ENCODE measurements around the gene SLC10A7.

SLC10A7 gene

DNA sequence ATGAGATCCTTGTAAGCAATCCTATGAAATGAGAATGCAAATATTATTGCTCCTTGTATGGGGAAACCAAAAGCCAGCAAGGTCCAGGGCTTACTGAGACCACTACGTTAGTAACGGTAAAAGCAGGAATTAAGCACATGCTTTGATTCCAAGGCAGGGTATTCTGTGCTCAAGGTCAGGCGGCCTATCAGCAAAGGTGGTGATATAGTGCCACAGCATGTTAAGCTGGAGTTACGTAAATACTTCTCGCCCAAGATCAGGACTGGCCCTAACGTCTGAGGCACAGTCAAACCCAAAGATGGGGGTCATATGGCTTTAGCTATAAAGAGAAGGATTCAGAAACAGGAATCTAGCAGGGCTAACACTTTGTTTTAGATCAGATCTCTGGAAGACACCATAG, 27.6 kb downstream of the SLC10A7 start:
- DNase-seq (ENCODE audit: low spot score) = no peak

DNA sequence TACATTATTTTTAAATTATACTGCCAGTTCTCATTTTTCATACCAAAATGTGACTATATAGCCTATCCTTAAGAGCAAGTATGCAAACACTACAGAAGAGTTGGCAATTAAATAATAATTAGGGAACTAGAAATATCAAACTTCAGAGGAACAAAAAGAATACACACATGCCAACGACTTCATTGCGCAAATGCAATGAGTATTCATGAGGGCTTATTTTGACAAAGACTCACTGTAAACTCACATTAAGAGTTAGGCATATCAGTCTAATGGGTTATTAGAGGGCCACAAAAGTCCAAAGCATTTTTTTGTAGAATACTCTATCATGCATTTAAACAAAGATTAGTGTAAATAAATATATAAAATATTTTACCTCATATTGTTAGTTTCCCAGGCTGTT, 31.6 kb downstream of the SLC10A7 start:
- DNase-seq (ENCODE audit: low spot score) = no peak

DNA sequence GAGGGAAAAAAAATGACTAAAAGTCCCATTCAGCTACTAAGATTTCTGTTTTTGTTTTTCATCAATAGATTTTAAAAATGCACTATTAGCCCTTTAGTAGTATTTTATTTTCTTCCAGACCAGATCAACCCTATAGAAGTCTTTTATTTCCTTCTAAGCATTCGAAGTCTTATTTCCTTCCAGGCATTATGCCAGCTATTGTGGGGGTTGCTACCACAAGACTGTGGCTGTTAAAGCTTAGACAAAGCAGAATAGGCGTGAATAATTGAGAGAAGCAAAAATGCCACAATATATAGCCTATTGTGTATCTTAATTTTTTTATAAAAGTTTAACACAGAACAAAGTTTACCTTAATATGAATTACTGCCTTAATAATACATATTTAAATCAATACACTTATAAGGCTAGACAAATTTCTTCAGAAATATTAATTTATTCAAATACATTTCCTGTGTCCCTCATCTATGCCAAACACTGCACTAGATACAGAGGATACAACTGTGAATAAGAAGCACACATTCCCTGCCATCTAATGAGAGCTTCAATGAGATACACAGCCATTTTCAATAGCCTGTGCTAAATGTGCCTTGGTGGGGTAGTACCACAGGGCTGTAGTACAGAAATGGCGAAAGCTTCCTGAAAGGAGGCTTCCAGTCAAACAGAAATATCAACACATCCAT, 33.1 kb downstream of the SLC10A7 start:
- peak; percentile 24 for DNase-seq (ENCODE audit: low spot score)

DNA sequence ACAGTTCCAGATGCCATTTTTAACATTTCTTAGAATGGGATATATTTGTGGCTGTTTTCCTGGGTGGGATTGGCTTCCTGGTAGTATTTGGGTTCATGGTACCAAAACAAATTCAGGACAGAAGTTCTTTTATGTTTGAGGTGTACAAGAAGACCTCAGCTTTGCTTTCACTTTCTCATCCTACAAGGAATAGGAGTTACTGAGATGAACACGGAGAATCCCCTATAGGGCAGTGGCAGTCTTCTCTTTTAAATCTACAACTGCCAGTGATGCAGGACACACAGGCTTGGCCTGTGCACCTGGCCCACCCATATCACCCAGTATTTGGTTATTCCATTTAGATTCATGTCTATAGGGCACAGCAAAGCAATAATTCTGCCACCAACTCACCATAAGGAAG, 35.2 kb downstream of the SLC10A7 start:
- DNase-seq (ENCODE audit: low spot score) = no peak

DNA sequence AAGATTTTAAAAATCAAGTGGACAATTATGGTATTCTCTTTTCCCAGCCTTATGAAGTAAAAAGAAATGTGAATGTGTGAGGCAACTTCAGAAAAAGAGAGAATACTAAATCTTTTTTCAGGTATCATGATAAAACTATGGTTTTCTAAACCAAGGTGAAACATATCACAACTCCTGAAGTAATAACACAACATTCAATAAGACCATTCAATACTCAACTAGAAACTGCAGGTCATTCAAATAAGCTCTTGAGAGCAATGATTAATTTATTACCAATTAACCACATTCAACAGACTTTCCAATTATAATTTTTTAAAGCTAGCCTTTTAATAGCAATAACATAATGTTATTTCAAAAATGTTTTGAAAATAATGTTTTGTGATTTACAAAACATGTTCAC, 35.8 kb downstream of the SLC10A7 start:
- no peak for DNase-seq (ENCODE audit: low spot score)

DNA sequence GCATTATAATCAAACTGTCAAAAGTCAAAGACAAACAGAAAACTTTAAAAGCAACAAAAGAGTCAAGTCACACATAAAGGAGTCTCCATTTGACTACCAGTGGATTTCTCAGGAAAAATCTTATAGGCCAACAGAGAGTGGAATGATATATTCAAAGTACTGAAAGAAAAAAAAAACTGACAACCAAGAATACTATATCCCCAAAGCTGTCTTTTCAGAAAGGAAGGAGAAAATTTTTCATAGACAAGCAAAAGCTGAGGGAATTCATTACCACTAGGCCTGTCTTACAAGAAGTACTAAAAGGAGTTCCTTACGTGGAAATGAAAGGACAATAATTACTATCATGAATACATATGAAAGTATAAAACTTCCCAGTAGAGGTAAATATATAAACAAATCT, 39.0 kb downstream of the SLC10A7 start:
- no peak for DNase-seq (ENCODE audit: low spot score)

DNA sequence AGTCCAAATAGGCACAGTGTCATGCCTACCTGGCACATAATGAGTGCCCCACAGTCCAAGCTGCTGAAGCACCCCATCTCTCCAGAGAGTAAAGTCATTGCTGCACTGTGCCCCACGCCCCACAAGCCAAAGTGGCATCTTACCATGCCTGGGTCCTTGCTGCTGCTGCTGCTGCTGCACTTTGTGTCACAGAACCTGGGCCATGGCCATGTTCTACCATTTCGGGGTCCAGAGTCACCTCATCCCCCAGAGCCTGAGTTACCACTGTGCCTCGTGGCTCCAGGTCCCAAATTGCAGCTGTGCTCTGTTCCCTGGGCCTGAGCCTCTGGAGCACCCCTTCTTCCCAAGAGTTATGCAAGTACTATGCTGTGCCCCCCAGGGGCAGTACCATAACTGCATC, 40.5 kb downstream of the SLC10A7 start:
- DNase-seq (ENCODE audit: low spot score) = no peak

DNA sequence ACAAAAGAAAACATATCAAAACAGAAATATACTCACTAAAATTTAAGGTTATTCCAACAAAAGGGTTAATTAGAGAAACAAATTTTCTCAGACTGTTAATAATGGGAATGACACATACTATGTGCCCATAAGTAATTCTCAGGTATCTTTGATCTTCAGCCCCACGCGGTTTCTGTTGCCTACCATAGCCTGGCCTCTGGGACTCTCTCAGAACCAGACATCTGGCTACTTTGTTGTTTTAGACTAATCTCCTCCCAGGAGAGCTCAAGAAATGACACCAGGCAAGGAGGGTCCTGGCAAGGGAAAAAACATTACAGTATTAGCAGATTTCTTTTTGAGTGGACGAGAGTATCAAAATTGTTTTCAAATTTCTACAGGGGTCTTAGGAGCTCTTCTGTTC, 43.7 kb downstream of the SLC10A7 start:
- DNase-seq (ENCODE audit: low spot score) = no peak

DNA sequence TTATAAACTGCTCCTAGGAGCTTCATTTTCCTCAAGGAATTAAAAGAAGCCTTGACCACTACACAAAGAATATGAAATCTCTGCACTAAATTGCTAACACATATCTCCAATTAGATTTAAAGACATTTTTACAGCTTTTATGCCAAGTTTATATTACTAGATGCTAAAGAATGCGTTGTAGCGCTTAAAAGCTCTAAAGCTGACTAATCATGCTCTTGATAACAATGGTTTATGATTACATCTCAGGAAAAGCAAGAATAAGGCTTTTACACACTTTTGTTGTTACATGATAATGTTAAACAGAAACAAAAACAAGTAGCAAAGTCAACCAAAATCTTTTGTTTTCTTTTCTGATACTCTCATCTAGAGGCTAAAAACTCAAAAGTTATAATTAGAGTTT, 44.7 kb downstream of the SLC10A7 start:
- no peak for DNase-seq (ENCODE audit: low spot score)

DNA sequence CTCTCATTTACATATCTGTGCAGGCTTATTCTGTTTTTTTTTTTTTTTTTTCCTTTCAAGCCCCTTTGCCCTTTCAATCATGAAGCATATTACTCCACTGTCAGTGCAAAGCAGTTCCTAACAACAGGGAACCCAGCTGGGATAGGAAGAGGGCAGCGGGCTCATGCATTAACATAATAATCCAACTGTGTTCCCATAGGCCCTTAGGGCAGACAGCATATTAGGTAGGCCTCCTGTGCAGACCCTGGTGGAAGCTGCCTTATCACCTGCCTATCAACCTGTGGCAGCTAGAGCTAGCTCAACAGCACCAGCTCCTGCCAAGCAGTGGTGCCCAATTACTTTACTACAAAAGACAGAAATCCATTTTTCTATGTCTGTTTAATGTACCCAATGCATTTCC, 49.3 kb downstream of the SLC10A7 start:
- no peak for DNase-seq (ENCODE audit: low spot score)

DNA sequence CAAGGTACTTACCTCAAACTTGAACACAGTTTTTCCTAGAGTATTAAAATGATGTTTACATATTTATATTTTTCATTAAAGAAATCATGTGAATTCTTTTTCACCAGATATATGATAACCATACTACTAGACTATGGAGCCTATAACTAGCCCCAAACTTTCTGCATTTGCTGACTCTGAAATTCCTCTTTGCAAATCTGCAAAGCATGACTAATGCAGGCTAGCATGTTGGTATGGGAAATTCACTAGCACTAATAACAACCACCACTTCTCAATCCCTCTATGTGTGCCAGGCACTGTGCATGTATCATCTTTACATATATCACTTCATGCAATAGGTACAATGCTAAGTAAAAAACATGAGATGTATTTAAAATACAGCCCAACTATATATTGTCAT, 51.1 kb downstream of the SLC10A7 start:
- no peak for DNase-seq (ENCODE audit: low spot score)

DNA sequence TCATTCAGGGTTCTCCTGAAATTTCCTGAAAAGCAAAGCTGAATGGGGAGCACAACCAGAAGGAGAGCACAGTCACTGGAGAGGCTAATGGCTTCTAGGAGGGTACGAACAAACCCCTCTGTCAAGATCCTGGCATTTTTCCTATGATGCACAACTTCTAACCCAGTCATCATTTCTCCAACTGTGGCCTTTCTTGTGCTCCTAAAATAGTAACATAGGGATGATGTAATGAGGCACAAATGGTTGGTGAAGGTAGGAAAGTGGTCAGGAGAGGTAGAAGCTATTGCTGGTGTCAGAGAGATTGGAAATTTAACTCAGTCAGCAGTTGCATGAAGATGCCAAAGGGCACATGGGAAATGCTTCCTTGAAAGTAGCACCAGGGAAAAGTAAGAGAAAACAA, 52.7 kb downstream of the SLC10A7 start:
- DNase-seq (ENCODE audit: low spot score) = no peak

DNA sequence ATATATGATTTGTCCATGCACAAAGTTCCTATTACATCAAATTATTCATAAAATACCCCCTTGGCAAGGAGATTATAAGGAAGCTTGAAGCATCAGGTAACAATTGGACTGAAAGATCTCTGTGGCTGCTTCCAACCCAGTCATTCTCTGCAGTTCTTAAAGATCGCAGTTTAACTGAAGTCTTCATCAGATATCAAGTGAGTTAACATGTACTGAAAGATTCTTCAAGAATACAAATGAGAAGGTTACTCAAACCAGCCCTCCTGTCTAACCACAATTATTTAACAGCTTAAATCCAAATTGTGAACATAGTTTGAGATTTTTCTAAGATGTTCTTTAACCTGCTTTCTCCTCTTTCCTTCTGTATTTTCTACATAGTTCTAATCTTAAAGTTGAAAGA, 56.1 kb downstream of the SLC10A7 start:
- DNase-seq (ENCODE audit: low spot score) = no peak

DNA sequence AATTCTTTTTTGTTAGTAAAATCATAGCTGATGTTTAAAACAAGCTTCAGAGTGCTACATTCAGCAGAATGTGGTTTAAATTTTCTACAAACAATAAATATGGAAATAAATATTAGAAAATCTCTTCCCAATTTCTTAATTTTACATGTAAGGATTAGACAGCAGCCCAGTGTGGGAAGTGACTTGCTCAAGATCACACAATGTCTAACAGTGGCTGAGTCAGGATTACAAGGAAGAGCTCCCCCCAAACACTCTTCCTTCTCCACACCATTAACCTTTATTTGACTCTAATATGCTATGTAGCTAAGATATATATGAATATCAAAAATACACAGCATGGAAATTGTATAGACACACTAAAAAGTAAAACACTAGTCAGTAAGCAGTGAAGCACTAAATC, 59.5 kb downstream of the SLC10A7 start:
- DNase-seq (ENCODE audit: low spot score) = no peak

DNA sequence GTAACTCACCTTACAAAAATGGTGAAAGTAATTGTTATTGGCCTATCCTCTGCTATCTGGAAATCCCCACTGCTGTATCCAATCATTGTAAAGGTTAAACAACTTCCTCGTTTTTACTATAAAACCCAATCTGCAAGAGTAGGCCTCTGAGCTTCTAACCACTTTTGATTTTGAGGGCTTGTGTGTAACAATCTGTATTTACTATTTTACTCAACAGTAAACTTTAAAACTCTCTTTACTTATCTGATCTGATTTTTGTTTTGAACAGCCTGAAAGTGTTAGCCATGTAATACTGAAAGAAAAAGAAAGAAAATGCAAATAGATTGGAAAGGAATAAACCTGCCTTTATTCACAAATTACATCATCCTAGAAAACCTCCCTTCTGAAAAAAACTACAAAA, 63.1 kb downstream of the SLC10A7 start:
- DNase-seq (ENCODE audit: low spot score) = peak; percentile 58

DNA sequence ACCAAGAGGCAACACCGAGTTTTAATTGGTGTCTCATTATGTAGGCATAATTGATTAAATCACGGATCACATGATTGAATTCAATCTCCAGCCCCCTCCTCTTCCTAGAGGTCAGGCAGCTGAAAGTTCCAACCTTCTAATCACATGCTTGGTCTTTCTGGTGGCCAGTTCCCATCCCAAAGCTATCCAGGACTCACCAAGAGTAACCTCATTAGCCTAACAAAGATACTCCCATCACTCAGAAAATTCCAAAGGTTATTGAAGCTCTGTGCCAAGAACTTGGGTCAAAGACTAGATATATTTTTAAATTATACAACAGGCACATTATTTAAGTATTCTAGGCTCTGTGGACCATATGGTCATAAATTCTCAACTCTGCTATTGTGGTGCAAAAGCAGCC, 65.1 kb downstream of the SLC10A7 start:
- DNase-seq (ENCODE audit: low spot score) = no peak

DNA sequence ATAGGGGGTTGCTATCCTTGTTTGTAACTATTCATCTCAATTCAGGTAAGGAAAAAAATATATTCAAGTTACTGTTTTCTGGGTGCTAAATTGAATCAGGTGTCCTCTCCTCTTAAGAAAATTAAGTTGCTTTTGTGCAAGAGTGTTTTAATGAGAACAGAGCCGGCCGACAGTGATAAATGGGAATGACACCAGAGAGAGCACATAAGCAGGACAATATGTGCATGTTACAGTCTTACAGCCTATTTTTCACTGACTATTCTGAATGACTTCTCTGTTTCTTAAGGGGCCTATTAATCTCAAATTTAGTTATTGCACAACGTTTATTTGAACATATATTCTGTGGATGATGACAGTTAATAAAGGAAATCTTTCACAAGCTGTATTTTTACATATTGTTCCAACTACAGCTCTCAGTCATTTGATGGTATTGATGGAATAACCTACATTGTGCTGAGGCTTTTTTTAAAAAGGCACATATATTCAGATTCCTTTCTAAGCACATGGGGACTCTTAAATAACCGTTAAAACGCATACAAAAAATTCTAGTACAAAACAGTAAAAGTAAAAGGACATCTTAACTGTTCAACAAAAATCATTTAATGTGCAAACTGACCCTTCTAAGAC, 68.4 kb downstream of the SLC10A7 start:
- no peak for DNase-seq (ENCODE audit: low spot score)

DNA sequence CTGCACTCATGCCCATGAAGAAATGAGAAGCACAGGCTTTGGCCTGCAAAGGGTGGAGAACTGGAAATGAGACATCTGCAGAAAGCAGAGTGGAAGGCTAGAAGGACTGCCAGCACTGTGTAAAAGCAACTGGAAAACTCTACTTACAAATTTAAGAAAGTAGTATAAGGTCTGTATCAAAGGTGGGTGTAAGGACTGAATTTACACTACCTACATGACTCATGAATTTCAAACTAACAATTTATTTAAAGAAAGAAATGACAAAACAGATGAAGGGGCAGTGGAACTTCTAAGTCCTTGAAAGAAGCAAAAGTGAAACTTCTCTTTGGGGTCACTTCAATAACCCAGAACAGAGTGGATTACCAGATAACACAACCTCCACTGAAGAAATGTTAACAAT, 71.2 kb downstream of the SLC10A7 start:
- DNase-seq (ENCODE audit: low spot score) = no peak

DNA sequence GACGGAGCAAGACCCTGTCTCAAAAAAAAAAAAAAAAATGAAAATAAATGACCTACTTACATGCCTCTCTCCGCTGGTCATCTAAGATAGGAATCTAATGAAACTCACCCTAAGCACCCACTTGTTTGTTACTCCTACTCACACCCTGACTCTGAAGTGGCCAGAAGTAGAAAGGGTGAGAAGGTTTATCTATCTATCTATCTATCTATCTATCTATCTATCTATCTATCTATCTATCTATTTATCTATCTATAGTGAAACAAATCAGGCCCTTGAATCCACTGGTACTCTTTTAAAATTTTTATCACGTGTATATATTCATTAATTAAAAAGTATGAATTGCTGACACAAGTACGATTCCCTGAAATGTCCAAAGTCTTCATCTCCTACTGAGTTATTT, 75.2 kb downstream of the SLC10A7 start:
- DNase-seq (ENCODE audit: low spot score) = no peak

DNA sequence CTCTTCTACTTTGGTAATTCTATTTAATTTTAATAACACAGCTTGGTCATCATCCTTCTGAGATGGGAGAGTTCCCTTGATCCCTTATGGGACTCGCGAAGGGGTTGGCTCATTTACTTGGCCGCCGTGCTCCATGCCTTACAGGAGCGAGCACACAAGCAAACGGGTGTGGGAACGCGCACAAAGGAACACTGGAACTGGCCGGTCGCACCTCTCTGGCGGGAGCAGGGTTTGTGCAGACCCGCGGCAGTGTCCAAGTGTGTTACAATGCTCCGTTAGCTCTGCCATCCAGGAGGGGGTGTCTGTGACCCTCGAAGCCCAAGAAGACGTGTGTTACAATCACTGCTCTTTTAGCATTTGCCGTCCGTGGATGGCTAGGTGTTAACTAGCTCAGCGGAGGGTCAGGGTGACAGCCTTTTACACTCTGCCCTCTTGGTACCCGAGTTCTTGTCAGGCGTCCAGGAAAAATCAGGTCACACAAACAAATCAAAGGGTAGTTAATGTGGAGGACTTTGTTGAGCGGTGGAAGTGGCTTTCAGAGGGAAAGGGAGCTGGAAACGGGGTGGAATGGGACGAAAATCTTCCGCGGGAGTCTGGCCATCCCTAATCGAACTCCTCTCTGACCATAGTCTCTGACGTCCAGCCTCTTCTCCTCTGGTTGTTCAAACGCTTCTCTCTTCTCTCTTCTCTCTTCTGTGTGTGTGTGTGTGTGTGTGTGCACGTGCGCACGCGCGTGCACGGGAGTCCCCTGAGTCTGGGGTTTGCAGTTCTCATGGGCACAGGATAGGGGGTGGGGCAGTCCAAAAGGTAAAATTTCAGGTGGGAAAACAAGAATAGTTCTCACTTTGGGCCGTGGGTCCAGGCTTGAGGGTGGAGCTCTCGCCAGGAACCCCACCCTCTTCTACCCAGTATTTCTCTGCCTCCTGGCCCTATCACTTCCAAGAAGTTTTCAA, 76.3 kb downstream of the SLC10A7 start:
- DNase-seq (ENCODE audit: low spot score) = no peak

DNA sequence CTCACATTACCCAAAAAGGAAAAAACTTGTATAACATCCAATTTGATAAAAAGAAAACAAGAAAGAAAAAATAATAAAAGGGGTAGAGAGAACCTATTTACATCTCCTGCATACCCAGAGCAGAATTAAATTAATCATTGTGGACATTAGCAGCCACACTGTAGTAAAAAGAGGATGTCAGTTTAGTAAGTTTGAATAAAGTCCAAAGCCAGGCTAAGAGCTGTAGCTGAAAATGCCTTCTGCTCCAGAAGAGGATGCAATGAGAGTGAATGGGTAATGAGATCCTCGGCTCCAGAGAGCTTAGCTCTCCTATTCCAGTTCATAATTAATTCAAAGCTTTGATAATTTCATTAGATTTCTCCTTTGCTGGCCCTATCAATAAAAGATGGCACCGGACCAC, 78.2 kb downstream of the SLC10A7 start:
- no peak for DNase-seq (ENCODE audit: low spot score)

DNA sequence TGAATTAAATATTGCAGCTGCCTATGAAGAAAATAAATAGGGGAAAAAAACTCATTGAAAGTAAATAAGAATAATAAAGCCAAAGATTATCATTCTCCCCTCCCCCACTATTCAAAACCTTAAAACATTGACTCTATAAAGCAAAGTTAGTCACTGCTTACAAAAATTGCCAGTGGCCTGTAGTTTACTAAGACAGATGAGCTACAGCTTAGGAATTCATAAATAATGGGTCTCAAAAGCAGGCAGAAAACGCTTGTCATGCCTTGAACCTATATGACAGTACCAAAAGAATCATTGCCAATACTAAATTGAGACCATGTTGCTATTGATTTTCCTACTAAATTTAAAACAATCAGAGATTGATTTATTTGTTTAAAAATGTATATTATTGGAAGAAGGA, 78.9 kb downstream of the SLC10A7 start:
- no peak for DNase-seq (ENCODE audit: low spot score)

DNA sequence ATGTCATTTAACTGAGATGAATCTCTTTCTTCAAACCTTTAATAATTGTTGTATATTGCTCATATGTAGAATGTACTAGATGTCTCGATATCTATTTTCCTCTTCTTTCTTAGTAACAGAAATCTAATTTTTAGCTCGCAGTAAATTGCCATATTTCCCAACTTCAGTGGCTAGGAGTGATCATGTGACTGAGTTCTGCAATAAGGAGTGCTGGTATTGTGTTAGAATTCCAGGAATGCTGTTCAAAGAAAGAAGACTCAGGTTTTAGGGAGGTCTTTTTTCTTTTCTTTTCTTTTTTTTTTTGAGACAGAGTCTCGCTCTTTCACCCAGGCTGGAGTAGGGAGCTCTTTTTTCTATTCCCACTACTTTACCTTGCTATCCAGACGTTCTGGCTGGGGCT, 81.7 kb downstream of the SLC10A7 start:
- DNase-seq (ENCODE audit: low spot score) = no peak

Measured in CD4-positive, alpha-beta T cell treated with Interleukin-2 at 100 ng/mL for 4 hours (primary cell).